Brain microvascular endothelial cell (primary cell): ENCODE measurements around the gene TGFBR1.

ENCODE experiments used
- DNase-seq: peaks from one replicate; pipeline ENCODE4 v3.0.0-alpha.2; 2020
- H3K27ac ChIP-seq: fragments of 250-450 bp; sonication (Bioruptor Pico); 2 replicates; pipeline ENCODE4 v1.5.1; 2020; ENCODE audit warnings: mild to moderate bottlenecking, moderate library complexity
- H3K27me3 ChIP-seq: fragments of 250-450 bp; sonication (Bioruptor Pico); replicated peaks from 2 replicates; pipeline ENCODE4 v1.5.1; 2020; ENCODE audit warnings: mild to moderate bottlenecking
- H3K36me3 ChIP-seq: fragments of 250-450 bp; sonication (Bioruptor Pico); replicated peaks from 2 replicates; pipeline ENCODE4 v1.5.1; 2020; ENCODE audit warnings: mild to moderate bottlenecking
- H3K4me3 ChIP-seq: 2 replicates; pipeline ENCODE4 v1.5.1; 2011; ENCODE audit warnings: low read depth, mild to moderate bottlenecking, control low read depth, low read length, moderate library complexity
- in situ Hi-C: cut with HindIII; loops from 2 replicates; pipeline ENCODE4 v1.10.0; 2017; ENCODE audit warnings: low sequenced_read_pairs, low pct_ligation_motif_present
- TF ChIP-seq, protein P1 (sequence below): IDR thresholded peaks from 2 replicates; pipeline ENCODE4 v1.5.1; 2011; ENCODE audit warnings: low read depth, mild to moderate bottlenecking, moderate library complexity, low read length, control low read depth, inconsistent platforms; ENCODE audit errors: missing control alignments

Gene TGFBR1

GRCh38 chr9:99069075-99069474 lies 35.8 kb upstream of the TGFBR1 start:
- TF ChIP-seq, protein P1, sequence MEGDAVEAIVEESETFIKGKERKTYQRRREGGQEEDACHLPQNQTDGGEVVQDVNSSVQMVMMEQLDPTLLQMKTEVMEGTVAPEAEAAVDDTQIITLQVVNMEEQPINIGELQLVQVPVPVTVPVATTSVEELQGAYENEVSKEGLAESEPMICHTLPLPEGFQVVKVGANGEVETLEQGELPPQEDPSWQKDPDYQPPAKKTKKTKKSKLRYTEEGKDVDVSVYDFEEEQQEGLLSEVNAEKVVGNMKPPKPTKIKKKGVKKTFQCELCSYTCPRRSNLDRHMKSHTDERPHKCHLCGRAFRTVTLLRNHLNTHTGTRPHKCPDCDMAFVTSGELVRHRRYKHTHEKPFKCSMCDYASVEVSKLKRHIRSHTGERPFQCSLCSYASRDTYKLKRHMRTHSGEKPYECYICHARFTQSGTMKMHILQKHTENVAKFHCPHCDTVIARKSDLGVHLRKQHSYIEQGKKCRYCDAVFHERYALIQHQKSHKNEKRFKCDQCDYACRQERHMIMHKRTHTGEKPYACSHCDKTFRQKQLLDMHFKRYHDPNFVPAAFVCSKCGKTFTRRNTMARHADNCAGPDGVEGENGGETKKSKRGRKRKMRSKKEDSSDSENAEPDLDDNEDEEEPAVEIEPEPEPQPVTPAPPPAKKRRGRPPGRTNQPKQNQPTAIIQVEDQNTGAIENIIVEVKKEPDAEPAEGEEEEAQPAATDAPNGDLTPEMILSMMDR: no peak

DNA sequence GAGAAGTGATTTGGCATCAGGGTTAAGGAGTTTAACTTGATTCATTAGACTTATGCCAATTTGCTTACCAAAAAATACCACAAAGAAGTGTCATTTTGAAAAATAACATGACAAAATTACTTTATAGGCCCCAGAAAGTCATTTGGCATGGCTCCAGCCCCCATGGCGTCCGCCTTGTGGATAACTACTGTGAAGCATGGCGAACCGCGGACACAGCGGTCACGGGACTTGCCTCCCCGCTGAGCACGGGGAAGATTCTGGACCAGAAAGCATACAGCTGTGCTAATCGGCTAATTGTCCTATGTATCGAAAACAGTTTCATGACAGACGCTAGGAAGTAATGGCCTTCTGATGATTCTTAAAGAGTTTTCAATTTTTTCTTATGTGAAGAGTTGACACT lies 35.4 kb upstream of the TGFBR1 start:
- Histone ChIP-seq H3K4me3 (no peak overlapping the region), H3K27me3 (no peaks in the 10 kb centered on the region), H3K27ac (no peak overlapping the region), H3K36me3 (no peaks in the 10 kb centered on the region)
- TF ChIP-seq, protein P1: no peak
- DNase-seq: no peak
- in situ Hi-C loops: no loop called here

More at GRCh38 chr9:99069075-99069474, 35.8 kb upstream of the TGFBR1 start:
- H3K4me3 ChIP-seq: no peak overlapping the region
- no peak for DNase-seq
- no peaks in the 10 kb centered on the region for H3K27me3 ChIP-seq
- no peaks in the 10 kb centered on the region for H3K36me3 ChIP-seq
- no peak overlapping the region for H3K27ac ChIP-seq
- in situ Hi-C loops: no loop called here

DNA sequence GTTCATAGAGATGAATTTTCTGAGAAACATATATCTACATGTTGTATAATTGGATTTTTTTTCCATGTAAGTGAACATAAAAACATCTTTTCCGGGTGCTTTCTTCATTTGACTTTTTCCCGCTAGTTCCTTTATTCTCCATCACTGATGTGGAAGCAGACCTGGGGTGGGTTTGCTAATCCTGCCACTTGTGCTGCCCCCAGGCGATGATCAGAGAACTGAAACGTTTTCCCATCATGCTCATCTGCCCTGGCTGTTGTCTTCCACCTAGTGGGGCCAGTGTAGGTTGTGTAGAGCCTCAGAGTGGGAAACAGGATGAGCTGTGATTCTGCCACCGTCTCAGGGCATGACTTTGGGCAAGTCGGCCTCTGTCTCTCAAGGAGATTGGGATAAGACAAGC lies 34.2 kb upstream of the TGFBR1 start:
- TF ChIP-seq, protein P1: no peak
- H3K27me3 ChIP-seq: no peaks in the 10 kb centered on the region
- H3K4me3 ChIP-seq: no peak overlapping the region
- in situ Hi-C loops: no loop called here
- no peaks in the 10 kb centered on the region for H3K36me3 ChIP-seq
- no peak overlapping the region for H3K27ac ChIP-seq
- DNase-seq: no peak

DNA sequence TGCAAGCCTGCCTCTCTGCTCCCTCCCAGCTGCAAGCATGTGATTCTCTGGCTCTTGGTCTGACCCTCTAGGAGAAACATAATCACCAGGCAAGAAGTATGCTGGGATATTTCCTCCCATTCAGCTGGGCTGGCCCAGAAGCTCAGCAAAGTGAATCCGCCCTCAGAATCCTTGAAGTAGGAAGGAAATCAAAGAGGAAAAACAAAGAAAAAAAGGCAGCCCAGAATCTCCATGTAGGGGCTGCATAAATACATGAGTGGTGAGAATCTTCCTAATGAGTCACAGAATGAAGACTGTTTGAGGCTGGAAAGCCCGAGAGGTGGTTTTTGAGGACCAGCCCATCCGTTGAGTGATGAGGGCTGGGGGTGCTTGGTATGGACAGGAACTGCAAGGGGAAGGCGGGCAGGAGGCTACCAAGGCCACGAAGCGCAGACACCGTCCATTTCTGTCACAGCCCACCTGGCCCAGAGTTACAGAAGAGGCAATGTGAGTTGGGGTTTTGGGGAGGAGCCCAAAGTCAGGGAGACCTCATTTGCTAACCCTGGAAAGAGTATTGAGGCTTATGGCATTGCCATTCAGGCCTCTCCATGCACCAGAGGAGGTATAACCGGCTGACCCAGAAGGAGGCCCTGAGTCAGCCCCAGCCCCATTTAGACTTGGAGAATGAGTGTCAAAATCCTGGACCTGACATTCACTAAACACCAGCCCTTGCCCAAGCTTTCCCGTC lies 33.4 kb upstream of the TGFBR1 start:
- no peaks in the 10 kb centered on the region for H3K27me3 ChIP-seq
- no peak overlapping the region for H3K4me3 ChIP-seq
- no peaks in the 10 kb centered on the region for H3K36me3 ChIP-seq
- in situ Hi-C loops: no loop called here
- TF ChIP-seq, protein P1: no peak
- DNase-seq: peak; percentile 52
- H3K27ac ChIP-seq: peak overlapping the region; percentile 22

GRCh38 chr9:99072040-99072394 lies 32.9 kb upstream of the TGFBR1 start:
- in situ Hi-C loops: no loop called here
- Histone ChIP-seq H3K36me3 (no peaks in the 10 kb centered on the region), H3K27ac (no peak overlapping the region), H3K27me3 (no peaks in the 10 kb centered on the region), H3K4me3 (no peak overlapping the region)
- TF ChIP-seq, protein P1: no peak
- no peak for DNase-seq

DNA sequence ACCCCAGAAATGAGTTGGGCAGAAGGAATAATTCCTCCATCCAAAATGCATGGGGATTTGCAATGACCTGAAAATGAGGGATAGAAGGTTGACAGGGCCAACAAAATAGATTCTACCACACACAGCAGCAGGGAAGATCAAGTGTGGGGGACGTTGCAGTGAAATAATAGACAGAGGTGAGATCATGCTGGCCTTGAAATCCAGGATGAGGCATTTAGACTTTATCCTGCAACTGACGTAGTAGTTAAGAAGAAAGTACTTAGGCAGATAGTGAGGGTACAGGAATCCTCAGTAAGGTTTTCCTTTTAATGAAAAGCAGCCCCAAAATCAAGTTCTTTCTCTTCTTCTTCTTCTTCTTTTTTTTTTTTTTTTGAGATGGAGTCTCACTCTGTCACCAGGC lies 31.6 kb upstream of the TGFBR1 start:
- in situ Hi-C loops: no loop called here
- H3K27me3 ChIP-seq: no peaks in the 10 kb centered on the region
- H3K27ac ChIP-seq: no peak overlapping the region
- TF ChIP-seq, protein P1: no peak
- no peak for DNase-seq
- H3K4me3 ChIP-seq: no peak overlapping the region
- no peaks in the 10 kb centered on the region for H3K36me3 ChIP-seq
